GM11168 (cell line): ENCODE results near the gene SIGLEC1.

Source experiments
- in situ Hi-C: fragments of 300-500 bp; cut with MboI; formaldehyde crosslinking; loops from one replicate; pipeline ENCODE4 v1.12.0; 2022; ENCODE audit warnings: low sequenced_read_pairs; ENCODE audit not compliant: unreplicated experiment

The SIGLEC1 gene

DNA sequence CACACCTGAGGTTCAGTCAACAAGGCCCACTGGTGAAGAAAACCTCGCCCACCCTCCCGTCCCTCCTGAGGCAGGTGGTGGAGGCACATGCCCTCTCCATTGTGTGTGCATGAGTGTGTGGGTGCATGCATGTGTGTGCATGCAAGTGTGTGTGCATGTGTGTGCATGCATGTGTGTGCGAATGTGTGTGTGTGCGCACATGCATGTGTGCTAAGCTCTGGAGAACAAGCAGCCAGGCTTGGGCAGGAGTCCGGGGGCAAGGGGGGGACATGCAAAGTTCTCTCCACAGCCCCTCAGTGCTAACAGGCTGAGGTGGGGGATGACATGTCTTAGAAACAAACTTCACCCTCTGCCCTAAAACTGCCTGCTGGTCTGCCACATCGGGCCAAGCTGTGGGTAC is 17.0 kb upstream of the SIGLEC1 start:
- in situ Hi-C loops, result no loop called here

DNA sequence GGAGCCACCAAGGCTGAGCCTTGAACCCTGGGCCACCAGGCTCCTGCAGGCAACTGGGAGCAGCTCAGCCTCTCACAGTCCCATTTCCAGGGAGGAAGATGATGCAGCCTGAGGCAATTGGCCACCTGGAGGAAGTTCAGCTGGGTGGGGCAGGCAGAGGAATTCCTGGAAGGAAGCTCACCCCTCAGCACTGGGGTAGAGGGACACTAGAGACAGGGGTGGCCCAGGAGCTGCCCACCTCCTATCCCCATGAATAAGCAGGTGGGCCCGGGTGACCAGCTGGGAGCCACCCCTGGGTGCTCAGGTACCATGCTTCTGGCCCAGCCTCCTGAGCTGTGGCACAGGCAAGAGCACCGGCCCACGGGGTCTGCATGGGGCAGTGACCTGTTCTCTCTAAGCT is 16.5 kb upstream of the SIGLEC1 start:
- in situ Hi-C loops, result no loop called here

DNA sequence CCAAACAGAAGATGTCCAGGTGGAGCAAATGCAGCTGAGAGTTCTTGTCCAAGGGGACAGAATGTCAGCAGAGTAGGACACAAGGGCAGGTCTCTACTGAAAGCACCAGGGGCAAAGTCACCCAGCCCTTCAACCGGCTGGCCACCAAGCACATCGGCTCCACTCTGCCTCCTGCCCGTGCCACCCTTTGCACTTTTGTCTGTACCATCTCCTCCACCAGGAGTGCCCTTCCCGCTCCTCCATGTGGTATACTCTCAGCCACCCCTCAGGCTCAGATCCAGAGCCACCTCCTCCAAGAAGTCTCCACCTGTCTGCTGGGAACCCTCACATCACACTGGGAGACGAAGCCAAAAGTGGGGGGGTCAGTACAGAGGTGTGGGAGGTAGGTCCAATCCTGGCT is 16.0 kb upstream of the SIGLEC1 start:
- in situ Hi-C loops, result no loop called here

DNA sequence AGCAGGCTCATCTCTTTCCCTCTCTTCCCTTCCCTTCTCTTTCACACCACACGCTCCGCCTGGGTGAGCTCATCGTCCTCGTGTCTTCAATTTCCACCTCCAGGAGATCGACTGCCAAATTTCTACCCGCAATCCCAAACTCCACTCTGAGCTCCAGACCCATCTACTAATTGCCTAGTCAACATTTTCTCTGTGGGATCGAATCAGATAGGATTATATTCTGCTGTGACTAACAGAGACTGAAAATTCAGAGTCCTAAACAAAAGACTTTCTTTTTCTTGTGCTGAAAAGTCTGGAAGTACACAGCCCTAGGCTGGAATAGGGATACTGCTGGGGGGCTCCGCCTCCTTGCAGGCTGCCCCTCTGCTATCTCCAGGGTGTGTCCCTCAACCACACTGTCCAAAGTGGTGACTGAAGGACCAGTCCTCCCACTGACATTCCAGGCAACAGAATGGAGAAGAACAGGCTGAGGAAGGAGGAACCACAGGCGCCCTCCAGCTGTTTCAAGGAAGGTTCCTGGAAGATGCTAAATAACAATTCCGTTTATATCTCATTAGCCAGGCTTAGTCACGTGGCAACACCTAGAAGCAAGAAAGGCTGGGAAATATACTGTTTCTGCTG is 15.1 kb upstream of the SIGLEC1 start:
- in situ Hi-C loops, result no loop called here

DNA sequence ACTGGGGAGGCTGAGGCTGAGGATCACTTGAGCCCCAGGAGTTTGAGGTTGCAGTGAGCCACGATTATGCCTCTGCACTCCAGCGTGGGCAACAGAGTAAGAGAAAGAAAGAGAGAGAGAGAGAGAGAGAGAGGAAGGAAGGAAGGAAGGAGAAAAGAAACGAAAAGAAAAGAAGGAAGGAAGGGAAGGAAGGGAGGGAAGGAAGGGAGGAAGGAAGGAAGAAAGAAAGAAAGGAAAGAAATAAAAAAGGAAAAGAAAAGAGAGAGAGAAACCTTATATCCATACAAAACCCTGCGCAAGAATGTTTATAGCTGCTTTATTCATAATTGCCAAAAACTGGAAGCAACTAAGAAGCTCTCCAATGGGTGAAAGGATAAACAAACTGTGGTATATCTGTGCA is 12.0 kb upstream of the SIGLEC1 start:
- in situ Hi-C loops, result no loop called here

DNA sequence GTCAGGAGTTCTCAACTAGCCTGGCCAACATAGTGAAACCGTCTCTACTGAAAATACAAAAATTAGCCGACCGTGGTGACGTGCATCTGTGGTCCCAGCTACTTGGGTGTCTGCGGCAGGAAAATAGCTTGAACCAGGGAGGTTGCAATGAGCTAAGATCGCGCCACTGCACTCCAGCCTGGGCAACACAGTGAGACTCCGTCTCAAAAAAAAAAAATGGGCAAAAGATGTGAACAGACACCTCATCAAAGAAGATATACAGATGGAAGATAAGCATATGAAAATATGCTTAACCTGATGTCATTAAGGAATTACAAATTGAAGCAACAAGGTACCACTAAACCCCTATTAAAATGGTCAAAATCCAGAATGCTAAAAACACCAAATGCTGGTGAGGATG is 10.9 kb upstream of the SIGLEC1 start:
- in situ Hi-C loops, result no loop called here

DNA sequence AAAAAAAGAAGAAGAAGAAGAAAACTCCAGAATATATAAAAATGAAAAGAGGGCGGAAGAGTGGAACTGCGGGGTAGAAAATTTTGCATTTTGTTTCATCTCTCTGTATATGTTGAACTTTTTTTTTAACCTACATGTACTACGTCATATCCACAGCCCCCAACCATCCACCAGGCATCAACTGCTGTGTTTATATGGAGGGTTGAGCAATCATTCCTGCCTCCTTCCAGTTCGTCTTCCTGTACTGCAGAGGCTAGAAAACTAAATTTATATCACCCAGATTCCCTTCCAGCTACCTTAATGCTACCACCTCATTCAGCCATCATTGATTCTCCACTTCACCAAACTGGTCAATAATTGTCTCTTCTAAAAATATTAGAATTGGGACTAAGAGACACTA is 9.5 kb upstream of the SIGLEC1 start:
- in situ Hi-C loops, result no loop called here

DNA sequence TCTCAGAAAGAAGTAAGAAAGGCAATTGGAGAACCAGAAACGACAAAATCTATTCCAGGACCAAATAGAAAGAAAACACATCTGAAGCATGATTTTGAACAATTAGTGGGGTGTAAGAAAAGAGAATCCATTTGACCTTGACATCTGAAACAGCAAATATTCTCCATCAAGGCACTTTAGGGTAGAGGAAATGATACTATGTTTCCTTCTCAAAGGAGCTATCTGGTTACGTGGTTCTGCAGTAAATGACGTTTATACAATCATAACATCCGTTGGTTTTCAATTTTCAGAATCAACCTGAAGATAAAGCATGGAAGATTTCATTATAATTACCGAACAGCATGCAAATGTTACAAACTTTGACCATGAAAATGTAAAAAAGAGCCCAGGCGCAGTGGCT is 8.2 kb upstream of the SIGLEC1 start:
- in situ Hi-C loops, result no loop called here

DNA sequence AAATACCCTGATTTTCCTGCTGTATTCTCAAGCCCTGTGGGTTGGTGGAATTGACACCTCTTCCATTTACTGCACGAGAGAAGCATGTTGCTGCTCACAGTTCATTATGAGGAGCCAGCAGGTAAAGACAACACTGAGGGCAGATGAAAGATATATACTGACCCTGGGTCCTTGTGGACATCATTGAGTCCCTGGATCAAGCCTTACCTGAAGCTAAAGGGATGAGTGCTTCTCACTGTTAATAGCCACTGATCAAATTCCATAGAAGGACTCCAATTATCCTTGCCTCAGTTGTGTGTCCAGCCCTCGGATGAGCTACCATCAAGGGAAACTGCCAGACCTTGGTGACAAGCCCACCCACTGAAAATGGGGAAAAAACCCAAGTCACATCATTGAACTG is 7.7 kb upstream of the SIGLEC1 start:
- in situ Hi-C loops, result no loop called here

DNA sequence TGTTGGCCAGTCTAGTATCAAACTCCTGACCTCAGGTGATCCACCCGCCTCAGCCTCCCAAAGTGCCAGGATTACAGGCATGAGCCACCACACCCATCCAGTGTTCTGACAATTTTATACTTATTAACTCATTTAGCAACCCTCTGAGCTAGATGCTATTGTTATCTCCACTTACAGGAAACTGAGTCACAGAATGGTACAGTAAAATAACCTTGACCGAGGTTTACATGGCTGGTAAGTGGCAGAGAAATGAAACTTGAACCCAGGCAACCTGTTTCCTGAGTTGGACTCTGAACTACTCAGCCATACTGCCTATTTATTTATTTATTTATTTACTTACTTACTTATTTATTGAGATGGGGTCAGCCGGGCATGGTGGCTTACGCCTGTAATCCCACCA is 6.6 kb upstream of the SIGLEC1 start:
- in situ Hi-C loops, result loop anchor here (10.0 kb wide), 1 partner anchor 1006 kb away; the partner anchor contains the start of gene PRND

DNA sequence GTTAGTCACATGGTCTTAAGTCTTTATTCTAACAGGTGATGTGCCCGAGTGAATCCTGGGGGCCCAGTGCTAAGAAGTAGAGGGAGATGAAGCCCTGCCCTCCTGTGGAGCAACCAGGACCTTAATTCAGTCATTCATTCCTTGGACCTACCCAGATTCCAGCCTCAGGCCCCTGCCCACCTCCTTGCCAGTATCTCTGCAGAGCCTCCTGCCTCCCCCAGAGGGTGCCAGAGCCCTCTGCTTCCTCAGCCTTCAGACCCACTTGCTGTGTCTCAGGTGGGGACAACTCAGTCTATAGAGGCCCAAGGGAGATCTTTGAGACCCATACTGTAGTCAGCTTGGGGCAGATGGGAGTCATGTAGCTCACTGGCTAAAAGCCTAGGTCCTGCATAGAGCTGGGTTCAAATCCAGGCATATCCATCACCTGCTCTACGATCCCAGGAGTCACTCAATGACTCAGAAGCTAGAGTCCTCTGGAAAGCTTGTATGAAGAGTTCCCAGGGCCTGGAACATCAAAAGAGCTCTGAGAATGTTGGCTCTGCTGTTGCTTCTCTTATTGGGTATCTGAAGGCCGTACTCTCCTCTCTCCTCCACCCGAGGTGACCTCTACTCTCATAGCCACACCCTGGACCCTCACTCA is 3.9 kb upstream of the SIGLEC1 start:
- in situ Hi-C loops, result loop anchor here (10.0 kb wide), 1 partner anchor 1008 kb away; the partner anchor contains the start of gene PRND

DNA sequence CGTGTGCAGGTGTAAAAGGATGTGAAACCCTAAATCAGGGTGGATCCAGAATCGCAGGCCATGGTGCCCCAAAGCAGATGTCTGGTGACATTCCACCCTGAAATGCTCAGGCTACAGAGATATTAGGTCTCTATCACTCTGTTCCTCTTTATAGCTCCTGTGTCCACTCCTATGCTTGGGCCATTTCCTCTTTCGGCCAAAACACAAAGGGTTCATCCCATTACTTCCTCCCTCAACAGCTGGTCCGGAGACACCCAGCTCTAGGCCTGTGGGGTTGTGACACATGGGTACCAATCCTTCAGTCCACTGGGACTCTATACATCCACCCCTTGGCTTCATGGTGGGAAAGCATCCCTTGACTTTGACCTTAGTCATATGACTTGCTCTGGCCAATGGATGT is 1.7 kb upstream of the SIGLEC1 start:
- in situ Hi-C loops, result loop anchor here (10.0 kb wide), 1 partner anchor 1011 kb away; the partner anchor contains the start of gene PRND

DNA sequence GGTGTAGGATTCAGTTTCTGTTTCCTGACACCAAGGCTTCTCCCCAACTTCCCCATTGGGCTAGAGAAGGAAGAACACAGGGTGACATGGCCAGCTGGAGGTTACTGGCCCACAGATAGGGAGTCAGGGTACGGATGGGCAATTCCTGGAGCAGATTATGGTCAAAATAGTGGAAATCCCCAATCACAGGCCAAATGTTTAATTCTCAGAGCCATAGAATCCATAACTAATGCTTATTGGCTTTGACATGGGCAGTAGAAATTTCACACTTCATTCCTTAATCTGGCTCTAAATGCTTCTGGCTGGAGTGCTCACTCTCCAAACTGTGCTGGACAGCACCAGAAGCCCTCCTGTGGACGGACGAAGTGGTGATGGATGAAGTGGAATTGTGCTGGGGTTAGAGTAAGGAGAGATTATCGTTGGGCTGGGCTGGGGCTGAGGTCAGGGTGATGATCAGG is 887 bp downstream of the SIGLEC1 start:
- in situ Hi-C loops, result loop anchor here (10.0 kb wide), 1 partner anchor 1013 kb away; the partner anchor contains the start of gene PRND

DNA sequence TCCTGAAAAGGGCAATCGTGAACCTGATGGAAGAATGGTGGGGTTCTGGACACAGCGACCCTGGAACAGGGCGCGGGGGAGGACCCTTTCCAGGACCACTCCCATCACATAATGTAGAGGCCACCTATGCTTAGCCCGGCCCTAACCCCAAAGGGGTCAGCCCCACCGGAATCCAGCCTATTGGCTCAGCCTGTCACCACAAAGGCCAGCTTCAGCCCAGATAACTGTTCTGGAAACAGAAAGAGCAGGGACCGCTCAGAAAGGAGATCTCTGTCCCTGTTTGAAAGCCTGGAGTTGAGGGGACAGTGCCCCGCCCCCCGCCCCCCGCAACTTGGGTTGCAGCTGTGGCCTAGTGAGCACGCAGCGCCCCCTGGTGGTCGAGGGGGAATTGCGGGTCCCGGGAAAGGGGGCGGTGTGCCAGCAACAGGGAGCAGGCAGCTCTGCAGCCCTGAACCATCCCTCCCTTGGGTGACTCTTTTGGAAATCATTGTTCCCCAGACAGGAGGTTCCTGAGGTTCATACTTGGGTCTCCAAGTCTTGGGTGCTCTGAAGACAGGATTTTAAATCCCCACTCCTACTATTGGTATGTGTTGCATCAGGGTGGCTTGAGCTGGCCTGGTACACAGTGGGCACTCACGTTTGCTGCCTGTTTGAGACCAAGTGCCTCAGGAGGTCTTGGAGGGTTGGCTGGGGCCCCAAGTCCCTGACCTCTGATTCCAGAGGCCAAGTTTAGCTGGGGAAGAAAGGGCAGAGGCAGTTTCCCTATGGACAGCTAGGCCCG is 1.5 kb downstream of the SIGLEC1 start:
- in situ Hi-C loops, result loop anchor here (10.0 kb wide), 1 partner anchor 1014 kb away; the partner anchor contains the start of gene PRND

DNA sequence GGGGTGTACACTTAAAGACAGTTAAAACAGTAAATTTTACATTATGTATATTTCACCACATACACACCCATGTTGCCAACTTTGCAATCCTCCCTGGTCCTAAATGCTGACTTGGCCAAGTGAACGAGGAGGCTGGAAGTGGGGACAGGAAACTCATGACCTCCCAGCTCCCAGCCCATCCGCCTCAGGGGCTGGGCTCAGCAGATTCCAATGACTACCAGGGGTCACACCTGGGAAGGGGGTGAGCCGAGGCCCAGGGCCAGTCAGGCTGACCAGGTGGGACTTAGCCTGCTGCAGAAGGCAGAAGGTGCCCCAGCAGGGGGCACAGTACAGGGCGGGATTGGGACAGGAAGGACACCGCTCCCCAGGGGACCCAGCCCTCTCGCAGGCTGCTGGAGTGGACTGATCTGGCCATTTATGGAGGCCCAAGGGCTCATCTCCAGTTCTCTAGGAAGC is 2.4 kb downstream of the SIGLEC1 start:
- in situ Hi-C loops, result loop anchor here (10.0 kb wide), 1 partner anchor 1015 kb away; the partner anchor contains the start of gene PRND

DNA sequence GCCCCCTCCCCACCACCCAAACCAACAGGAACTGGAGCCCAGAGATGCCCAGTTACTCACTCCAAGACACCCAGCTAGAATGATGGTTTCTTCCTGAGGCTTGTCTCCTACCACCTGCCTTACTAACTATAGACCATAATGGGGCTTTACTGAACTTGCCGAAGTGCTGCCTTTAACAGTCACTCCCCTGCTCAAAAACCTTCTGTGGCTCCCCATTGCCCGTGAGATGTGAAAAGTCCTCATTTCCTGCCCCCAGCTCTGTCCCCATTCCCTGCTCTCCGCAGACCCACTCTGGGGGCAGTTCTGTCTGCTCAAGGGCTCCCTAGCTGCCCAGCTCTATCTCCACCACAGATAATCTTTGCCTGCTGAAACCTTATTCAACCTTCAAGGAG is 4.9 kb downstream of the SIGLEC1 start:
- in situ Hi-C loops, result no loop called here

DNA sequence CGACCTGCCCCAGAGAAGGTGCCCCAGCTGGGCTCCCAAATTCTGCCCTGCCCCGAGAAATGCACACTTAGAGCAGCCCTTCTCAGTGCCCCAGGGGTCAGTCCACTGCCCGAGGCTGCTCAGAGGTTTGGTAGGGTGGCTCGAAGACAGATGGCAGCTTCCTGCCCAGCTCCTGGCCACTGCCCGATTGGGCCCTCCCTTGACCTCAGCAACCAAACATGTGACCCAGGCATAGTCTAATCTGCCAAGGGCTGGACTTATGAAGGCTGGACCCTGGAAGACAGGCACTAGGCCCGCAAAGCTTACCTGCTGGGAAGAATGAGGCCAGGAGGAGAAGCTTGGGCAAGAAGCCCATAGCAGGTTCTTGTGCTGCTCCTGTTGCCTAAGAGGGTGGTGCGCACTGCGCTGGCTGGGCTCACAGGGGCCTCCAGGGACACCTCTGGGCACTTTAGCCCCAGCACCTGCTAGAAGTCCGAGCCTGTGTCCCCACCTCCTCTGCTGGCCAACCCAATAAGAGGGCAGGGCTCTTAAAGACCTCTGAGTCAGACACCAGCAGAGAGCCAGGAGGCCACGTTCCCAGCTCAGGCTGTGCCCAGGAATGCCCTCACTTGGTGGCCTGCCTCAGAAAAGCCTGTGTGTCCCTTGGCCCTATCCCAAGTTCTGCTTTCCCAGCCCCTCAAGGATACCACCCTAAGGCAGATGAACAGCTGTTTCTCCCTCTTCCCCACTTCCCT is 5.5 kb downstream of the SIGLEC1 start:
- in situ Hi-C loops, result no loop called here

DNA sequence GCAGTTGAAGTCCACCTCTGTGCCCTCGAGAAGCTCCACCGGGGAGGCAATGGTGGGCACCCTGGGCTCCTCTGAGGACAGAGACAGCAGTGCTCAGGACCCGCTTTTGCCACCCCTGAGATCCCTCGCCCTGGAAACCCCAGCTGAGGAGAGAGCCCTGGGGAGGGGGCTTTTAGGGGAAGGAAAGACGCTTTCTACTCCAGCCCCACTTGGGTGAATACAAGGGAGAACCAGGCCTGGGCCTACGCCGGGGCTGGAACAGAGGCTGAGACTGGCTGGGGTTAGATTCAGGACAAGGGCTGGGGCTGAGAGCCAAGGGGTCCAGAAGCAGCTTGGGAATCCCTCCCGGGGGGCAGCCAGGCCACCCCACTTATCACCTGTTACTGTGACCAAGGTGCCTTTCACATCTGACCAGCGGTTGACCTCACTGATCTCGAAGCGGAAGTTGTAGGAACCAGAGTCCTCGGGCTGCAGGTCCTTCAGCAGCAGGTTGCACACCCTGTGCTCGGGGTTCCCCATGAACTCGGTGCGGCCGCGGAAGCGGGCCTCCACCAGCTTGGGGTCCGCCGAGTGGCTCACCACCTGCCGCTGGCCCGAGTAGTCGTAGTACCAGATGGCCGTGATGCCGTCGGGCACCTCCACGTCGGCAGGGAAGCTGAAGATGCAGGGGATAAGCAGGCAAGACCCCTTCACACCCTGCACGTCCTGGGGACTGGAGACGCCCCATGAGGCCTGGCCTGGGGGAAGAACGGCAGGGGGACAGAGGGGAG is 6.2 kb downstream of the SIGLEC1 start:
- in situ Hi-C loops, result no loop called here

DNA sequence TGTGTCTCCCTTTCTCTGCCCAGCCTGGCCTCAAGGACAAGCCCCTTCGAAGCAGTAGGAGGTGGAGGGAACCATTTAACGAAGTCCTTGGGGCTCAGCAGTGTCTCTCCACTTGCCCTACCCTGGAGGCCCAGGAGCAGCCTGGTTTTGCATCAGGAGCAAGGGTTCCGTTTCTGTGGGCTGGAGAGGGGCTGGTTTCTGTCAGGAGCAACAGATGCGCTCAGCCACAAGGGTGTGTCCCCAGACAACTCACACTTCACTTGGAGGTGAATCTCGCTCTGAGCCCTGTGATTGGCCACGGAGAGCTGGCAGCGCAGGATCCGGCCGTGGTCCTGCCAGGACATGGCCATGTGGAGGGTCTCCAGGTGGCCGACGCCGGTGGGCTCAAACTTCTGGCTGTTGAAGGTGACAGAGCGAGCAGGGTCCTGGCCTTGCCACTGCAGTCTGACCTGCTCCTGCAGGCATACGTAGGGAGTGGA is 6.9 kb downstream of the SIGLEC1 start:
- in situ Hi-C loops, result no loop called here
